Aorta (tissue), 5 donors: ENCODE data around the gene ELP4. TPM values are rescaled to one million over a fixed set of nuclear protein-coding genes. Genes with fewer than 3 reads are reported as not detected.
"Not testable (repeated sequence)": the region's sequence is repeated elsewhere in the genome, so short reads cannot be mapped to it uniquely, and the experiment has no call there.

Source experiments
- ATAC-seq: fragments of 200-7000 bp; cut with Tn5 transposase; one replicate; pipeline ENCODE4 v1.9.1; 2022; ENCODE audit warnings: moderate library complexity; ENCODE audit not compliant: low FRiP score
- DNase-seq, 2 donors: peaks; one replicate each; pipeline ENCODE4 v3.0.0-alpha.2; 2020
- H3K27ac ChIP-seq, 2 donors: one replicate each; pipeline ENCODE4 v1.5.1; 2013; ENCODE audit warnings: low read length in 2 of 2, mild to moderate bottlenecking in 2 of 2, moderate library complexity in 2 of 2, control low read depth in 1 of 2, inconsistent platforms in 1 of 2, low read depth in 1 of 2
- H3K27me3 ChIP-seq, 2 donors: one replicate each; pipeline ENCODE4 v1.6.1; 2013; ENCODE audit warnings: control low read depth in 1 of 2, low read length in 1 of 2, mild to moderate bottlenecking in 1 of 2, moderate library complexity in 1 of 2; ENCODE audit not compliant: insufficient read depth in 2 of 2, control insufficient read depth in 1 of 2
- H3K36me3 ChIP-seq, 2 donors: one replicate each; pipeline ENCODE4 v1.6.1; 2013; ENCODE audit warnings: control low read depth in 1 of 2, low read length in 1 of 2, mild to moderate bottlenecking in 1 of 2; ENCODE audit not compliant: insufficient read depth in 2 of 2, control insufficient read depth in 1 of 2
- H3K4me1 ChIP-seq, 2 donors: one replicate each; pipeline ENCODE4 v1.6.1; 2013; ENCODE audit warnings: low read length in 2 of 2, control low read depth in 1 of 2, mild to moderate bottlenecking in 1 of 2, moderate library complexity in 1 of 2; ENCODE audit not compliant: insufficient read depth in 2 of 2, control insufficient read depth in 1 of 2
- H3K4me3 ChIP-seq, 2 donors: one replicate each; pipeline ENCODE4 v1.5.1; 2013; ENCODE audit warnings: low read length in 2 of 2, control low read depth in 1 of 2, mild to moderate bottlenecking in 1 of 2
- H3K9me3 ChIP-seq: one replicate; pipeline ENCODE4 v1.6.1; 2013; ENCODE audit warnings: mild to moderate bottlenecking, low read length; ENCODE audit not compliant: control insufficient read depth
- WGBS, 2 donors: extraction: QIAGEN DNeasy Blood & Tissue Kit; methylation state at CpG; one replicate each; pipeline ENCODE4 v1.1.7; 2013; 5-methylcytosine and 5-hydroxymethylcytosine counted together
- intact Hi-C, 2 donors: fragments of 100-400 bp; cut with DNase I; formaldehyde crosslinking; loops; one replicate each; pipeline versions ENCODE4 v1.14.2 to v1.15.0; 2022
- polyA plus RNA-seq, 2 donors: library from polyadenylated mRNA; stranded (reverse); fragments of 200-250 nt; gene quantifications; one replicate each; pipeline ENCODE4 v1.2.3, GENCODE V29; 2013
- total RNA-seq, 2 donors: library from RNA; stranded (reverse); fragmentation: NEBNext Ultra II Directional; extraction: Animal tissue kit (Norgen Biotek cat#: 25700); gene quantifications; one replicate each; pipeline ENCODE4 v1.2.1, GENCODE V29; 2021
- donor health status: healthy with polysubstance abuse.
- donor health status: Bipolar disorder and iron deficiency.
- donor health status: DM: no; HTN: no; CAD: no.
- donor health status: DM: no; HTN: no; CAD: no.
- donor health status: DM: yes; HTN: yes; CAD: no.

The ELP4 gene
- total and polyA plus RNA-seq, 4 donors: 6.8 to 17.9 (median 11.4) TPM

GRCh38 chr11:31564517-31564916 is 55.0 kb downstream of the ELP4 start:
- H3K36me3 ChIP-seq, H3K27me3 ChIP-seq, H3K4me1 ChIP-seq, intact Hi-C loops, H3K9me3 ChIP-seq, H3K27ac ChIP-seq, H3K4me3 ChIP-seq, DNase-seq, ATAC-seq: not testable (repeated sequence)
- WGBS, 2 donors: 96 to 97% methylated on average over 4 of the region's 4 CpGs

DNA sequence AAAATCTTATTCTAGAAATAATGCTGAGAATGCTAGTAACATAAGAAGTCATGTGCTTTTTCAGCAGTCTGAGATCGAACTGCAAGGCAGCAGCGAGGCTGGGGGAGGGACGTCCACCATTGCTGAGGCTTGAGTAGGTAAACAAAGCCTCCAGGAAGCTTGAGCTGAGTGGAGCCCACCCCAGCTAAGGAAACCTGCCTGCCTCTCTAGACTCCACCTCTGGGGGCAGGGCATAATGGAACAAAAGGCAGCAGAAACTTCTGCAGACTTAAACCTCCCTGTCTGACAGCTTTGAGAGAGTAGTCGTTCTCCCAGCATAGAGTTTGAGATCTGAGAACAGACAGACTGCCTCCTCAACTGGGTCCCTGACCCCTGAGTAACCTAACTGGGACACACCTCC is 64.6 kb downstream of the ELP4 start:
- intact Hi-C loops, H3K27ac ChIP-seq, H3K4me1 ChIP-seq, ATAC-seq, DNase-seq, H3K36me3 ChIP-seq, H3K9me3 ChIP-seq, H3K27me3 ChIP-seq, H3K4me3 ChIP-seq: not testable (repeated sequence)
- 69 to 80% methylated on average over 4 of the region's 4 CpGs for WGBS, 2 donors

- H3K27me3 ChIP-seq, H3K36me3 ChIP-seq, H3K4me3 ChIP-seq, DNase-seq, H3K9me3 ChIP-seq, H3K27ac ChIP-seq, ATAC-seq, intact Hi-C loops, H3K4me1 ChIP-seq: not testable (repeated sequence)
- 96 to 97% methylated on average over 3 of the region's 3 CpGs for WGBS, 2 donors
Measured at GRCh38 chr11:31575764-31576163, 66.2 kb downstream of the ELP4 start.

- H3K9me3 ChIP-seq, H3K27ac ChIP-seq, H3K27me3 ChIP-seq, H3K36me3 ChIP-seq, intact Hi-C loops, H3K4me1 ChIP-seq, DNase-seq, H3K4me3 ChIP-seq, ATAC-seq: not testable (repeated sequence)
- WGBS, 2 donors: 99% methylated on average over 3 of the region's 3 CpGs
Measured at GRCh38 chr11:31579412-31579811, 69.8 kb downstream of the ELP4 start.

GRCh38 chr11:31582697-31583096 is 73.1 kb downstream of the ELP4 start:
- intact Hi-C loops: no loop called here
- no peak for ATAC-seq
- H3K9me3 ChIP-seq: no peaks in the 10 kb centered on the region
- no peak for DNase-seq
- no peaks in the 10 kb centered on the region for H3K36me3 ChIP-seq
- no peaks in the 10 kb centered on the region for H3K27me3 ChIP-seq
- H3K27ac ChIP-seq: no peak overlapping the region
- 57 to 59% methylated on average over 1 of the region's 1 CpG for WGBS, 2 donors
- H3K4me3 ChIP-seq: no peak overlapping the region
- H3K4me1 ChIP-seq: no peaks in the 10 kb centered on the region

- intact Hi-C loops: no loop called here
Measured at GRCh38 chr11:31598454-31598853, 88.9 kb downstream of the ELP4 start.

GRCh38 chr11:31601635-31602282 is 92.2 kb downstream of the ELP4 start:
- Histone ChIP-seq H3K27ac (no peak overlapping the region), H3K27me3 (no peaks in the 10 kb centered on the region), H3K9me3 (no peaks in the 10 kb centered on the region), H3K36me3 (no peaks in the 10 kb centered on the region), H3K4me3 (no peak overlapping the region), H3K4me1 (no peaks in the 10 kb centered on the region)
- no peak for ATAC-seq
- no peak for DNase-seq
- intact Hi-C loops: no loop called here
- WGBS, 2 donors: 95% methylated on average over 1 of the region's 1 CpG

More at GRCh38 chr11:31598454-31598853, 88.9 kb downstream of the ELP4 start:
- Histone ChIP-seq H3K27me3 (no peaks in the 10 kb centered on the region), H3K9me3 (no peaks in the 10 kb centered on the region), H3K4me1 (no peaks in the 10 kb centered on the region), H3K27ac (no peak overlapping the region), H3K4me3 (no peak overlapping the region), H3K36me3 (no peaks in the 10 kb centered on the region)
- ATAC-seq: no peak
- DNase-seq: no peak
- 93 to 94% methylated on average over 2 of the region's 2 CpGs for WGBS, 2 donors

- intact Hi-C loops: no loop called here
- no peak for DNase-seq
- Histone ChIP-seq H3K9me3 (no peaks in the 10 kb centered on the region), H3K27ac (no peak overlapping the region), H3K36me3 (peaks cover 0 to 2% of the 10 kb centered on the region in 2 donors), H3K4me1 (no peaks in the 10 kb centered on the region), H3K27me3 (no peaks in the 10 kb centered on the region), H3K4me3 (no peak overlapping the region)
- WGBS, 2 donors: 89 to 92% methylated on average over 2 of the region's 2 CpGs
- no peak for ATAC-seq
Measured at GRCh38 chr11:31606893-31607292, 97.3 kb downstream of the ELP4 start.

- intact Hi-C loops: no loop called here
- H3K36me3 ChIP-seq: peaks cover 0 to 2% of the 10 kb centered on the region in 2 donors
- no peaks in the 10 kb centered on the region for H3K4me1 ChIP-seq
- DNase-seq (no peak), ATAC-seq (no peak)
- H3K27ac ChIP-seq: no peak overlapping the region
- WGBS, 2 donors: 91 to 94% methylated on average over 3 of the region's 3 CpGs
- no peaks in the 10 kb centered on the region for H3K9me3 ChIP-seq
- H3K27me3 ChIP-seq: no peaks in the 10 kb centered on the region
- H3K4me3 ChIP-seq: no peak overlapping the region
Measured at GRCh38 chr11:31607914-31608313, 98.3 kb downstream of the ELP4 start.
